IPS-15b (cell line): Measurements from ENCODE around the gene TRAF3.
"Not testable (repeated sequence)": the region's sequence is repeated elsewhere in the genome, so short reads cannot be mapped to it uniquely, and the experiment has no call there.

ENCODE experiments used
- H3K27me3 ChIP-seq: one replicate; pipeline ENCODE4 v1.6.1; 2013; ENCODE audit warnings: low read length; ENCODE audit not compliant: control insufficient read depth, insufficient read depth
- H3K36me3 ChIP-seq: one replicate; pipeline ENCODE4 v1.6.1; 2013; ENCODE audit warnings: low read length; ENCODE audit not compliant: control insufficient read depth, insufficient read depth
- H3K4me1 ChIP-seq: one replicate; pipeline ENCODE4 v1.6.1; 2013; ENCODE audit warnings: mild to moderate bottlenecking, low read length; ENCODE audit not compliant: control insufficient read depth, insufficient read depth
- H3K4me3 ChIP-seq: one replicate; pipeline ENCODE4 v1.5.1; 2013; ENCODE audit warnings: low read depth, low read length
- H3K9ac ChIP-seq: one replicate; pipeline ENCODE4 v1.6.1; 2013; ENCODE audit warnings: low read depth, mild to moderate bottlenecking, low read length
- H3K9me3 ChIP-seq: one replicate; pipeline ENCODE4 v1.6.1; 2013; ENCODE audit warnings: mild to moderate bottlenecking, low read length; ENCODE audit not compliant: control insufficient read depth, insufficient read depth

The TRAF3 gene

DNA sequence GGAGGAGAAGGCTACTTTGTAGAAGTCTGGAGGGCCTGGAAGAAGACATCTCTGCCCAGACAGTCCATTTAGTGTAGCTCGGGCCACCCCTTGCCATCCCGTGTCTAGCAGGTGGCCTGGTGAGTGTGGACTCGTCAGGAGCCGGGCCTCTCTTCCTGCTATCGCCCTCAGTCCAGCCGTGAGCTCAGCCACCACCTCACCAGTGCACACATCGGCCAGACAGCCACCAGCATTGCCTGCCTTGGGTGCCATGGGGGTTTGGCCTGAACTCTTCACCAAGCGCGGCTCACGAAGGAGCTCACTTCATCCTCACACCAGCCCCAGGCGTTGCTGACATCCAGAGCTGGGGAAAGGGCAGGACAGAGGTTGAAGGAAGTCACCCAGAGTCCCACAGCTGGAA is 19.6 kb upstream of the TRAF3 start:
- H3K4me3 ChIP-seq, result no peak overlapping the region
- no peaks in the 10 kb centered on the region for H3K36me3 ChIP-seq
- H3K4me1 ChIP-seq, result peaks cover 2% of the 10 kb centered on the region
- H3K9ac ChIP-seq, result no peak overlapping the region
- no peaks in the 10 kb centered on the region for H3K9me3 ChIP-seq
- H3K27me3 ChIP-seq, result no peaks in the 10 kb centered on the region

GRCh38 chr14:102758087-102758486 is 19.2 kb upstream of the TRAF3 start:
- Histone ChIP-seq H3K27me3 (no peaks in the 10 kb centered on the region), H3K9me3 (no peaks in the 10 kb centered on the region), H3K36me3 (no peaks in the 10 kb centered on the region), H3K4me1 (peaks cover 2% of the 10 kb centered on the region), H3K9ac (no peak overlapping the region), H3K4me3 (no peak overlapping the region)

DNA sequence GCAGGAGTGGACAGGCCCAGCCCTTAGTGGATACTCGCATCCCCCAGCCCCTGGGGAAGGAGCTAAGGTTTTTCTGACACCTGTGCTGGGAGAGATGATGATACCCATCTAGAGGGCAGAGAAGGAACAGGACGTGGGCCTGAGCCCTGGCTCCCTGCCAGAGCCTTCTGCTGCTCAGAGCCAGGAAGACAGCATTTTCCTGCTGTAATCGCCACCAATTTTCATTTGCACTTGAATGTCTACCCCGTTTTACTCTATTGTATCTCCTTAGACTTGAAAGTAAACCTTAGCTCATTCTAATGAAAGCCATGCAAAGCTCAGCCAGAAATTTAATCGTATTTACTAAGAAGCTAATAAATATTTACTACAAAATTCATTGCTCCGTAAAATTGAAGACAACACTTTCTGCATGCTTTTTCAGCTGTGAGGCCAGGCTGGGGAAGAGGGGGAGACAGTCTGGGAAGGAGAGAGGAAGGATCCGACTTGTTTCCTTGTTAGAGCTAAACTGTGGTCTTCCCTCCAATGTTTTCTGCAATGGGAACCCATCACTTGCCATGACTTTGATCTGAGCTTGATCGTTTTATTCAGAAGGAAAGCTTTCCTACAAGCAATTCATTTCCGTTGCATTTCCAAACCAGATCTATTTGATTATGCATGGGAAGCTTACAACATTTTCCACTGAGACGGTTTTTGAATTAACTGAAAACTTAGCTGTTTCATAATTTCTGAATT is 17.6 kb upstream of the TRAF3 start:
- H3K9ac ChIP-seq, result no peak overlapping the region
- no peak overlapping the region for H3K4me3 ChIP-seq
- H3K27me3 ChIP-seq, result no peaks in the 10 kb centered on the region
- H3K4me1 ChIP-seq, result peaks cover 2% of the 10 kb centered on the region
- no peaks in the 10 kb centered on the region for H3K36me3 ChIP-seq
- no peaks in the 10 kb centered on the region for H3K9me3 ChIP-seq

- peaks cover 2% of the 10 kb centered on the region for H3K4me1 ChIP-seq
- no peak overlapping the region for H3K4me3 ChIP-seq
- H3K36me3 ChIP-seq, result no peaks in the 10 kb centered on the region
- no peaks in the 10 kb centered on the region for H3K9me3 ChIP-seq
- no peaks in the 10 kb centered on the region for H3K27me3 ChIP-seq
- no peak overlapping the region for H3K9ac ChIP-seq
Observed at GRCh38 chr14:102760496-102761193, 16.6 kb upstream of the TRAF3 start.

- Histone ChIP-seq H3K9ac (no peak overlapping the region), H3K9me3 (no peaks in the 10 kb centered on the region), H3K4me3 (no peak overlapping the region), H3K36me3 (no peaks in the 10 kb centered on the region), H3K4me1 (peaks cover 2% of the 10 kb centered on the region), H3K27me3 (no peaks in the 10 kb centered on the region)
Observed at GRCh38 chr14:102761206-102761605, 16.0 kb upstream of the TRAF3 start.

- H3K36me3 ChIP-seq, result no peaks in the 10 kb centered on the region
- H3K9ac ChIP-seq, result no peak overlapping the region
- H3K4me1 ChIP-seq, result peaks cover under 1% of the 10 kb centered on the region
- no peaks in the 10 kb centered on the region for H3K9me3 ChIP-seq
- H3K27me3 ChIP-seq, result no peaks in the 10 kb centered on the region
- no peak overlapping the region for H3K4me3 ChIP-seq
Observed at GRCh38 chr14:102764220-102764671, 13.0 kb upstream of the TRAF3 start.

- H3K36me3 ChIP-seq, H3K9ac ChIP-seq, H3K4me3 ChIP-seq, H3K27me3 ChIP-seq, H3K4me1 ChIP-seq, H3K9me3 ChIP-seq: not testable (repeated sequence)
Observed at GRCh38 chr14:102765770-102766169, 11.5 kb upstream of the TRAF3 start.

GRCh38 chr14:102768223-102769048 is 8.8 kb upstream of the TRAF3 start:
- H3K4me1 ChIP-seq, result no peaks in the 10 kb centered on the region

GRCh38 chr14:102769049-102769327 is 8.3 kb upstream of the TRAF3 start:
- Histone ChIP-seq H3K9me3 (no peaks in the 10 kb centered on the region), H3K4me1 (no peaks in the 10 kb centered on the region)

More at GRCh38 chr14:102768223-102769048, 8.8 kb upstream of the TRAF3 start:
- H3K9me3 ChIP-seq, result no peaks in the 10 kb centered on the region
- no peak overlapping the region for H3K9ac ChIP-seq
- H3K36me3 ChIP-seq, result no peaks in the 10 kb centered on the region
- H3K27me3 ChIP-seq, result no peaks in the 10 kb centered on the region
- no peak overlapping the region for H3K4me3 ChIP-seq

GRCh38 chr14:102770147-102771123 is 6.8 kb upstream of the TRAF3 start:
- Histone ChIP-seq H3K9ac (no peak overlapping the region), H3K36me3 (no peaks in the 10 kb centered on the region), H3K4me3 (no peak overlapping the region), H3K4me1 (peaks cover 2% of the 10 kb centered on the region), H3K27me3 (no peaks in the 10 kb centered on the region), H3K9me3 (no peaks in the 10 kb centered on the region)

More at GRCh38 chr14:102769049-102769327, 8.3 kb upstream of the TRAF3 start:
- Histone ChIP-seq H3K9ac (no peak overlapping the region), H3K36me3 (no peaks in the 10 kb centered on the region), H3K4me3 (no peak overlapping the region), H3K27me3 (no peaks in the 10 kb centered on the region)

DNA sequence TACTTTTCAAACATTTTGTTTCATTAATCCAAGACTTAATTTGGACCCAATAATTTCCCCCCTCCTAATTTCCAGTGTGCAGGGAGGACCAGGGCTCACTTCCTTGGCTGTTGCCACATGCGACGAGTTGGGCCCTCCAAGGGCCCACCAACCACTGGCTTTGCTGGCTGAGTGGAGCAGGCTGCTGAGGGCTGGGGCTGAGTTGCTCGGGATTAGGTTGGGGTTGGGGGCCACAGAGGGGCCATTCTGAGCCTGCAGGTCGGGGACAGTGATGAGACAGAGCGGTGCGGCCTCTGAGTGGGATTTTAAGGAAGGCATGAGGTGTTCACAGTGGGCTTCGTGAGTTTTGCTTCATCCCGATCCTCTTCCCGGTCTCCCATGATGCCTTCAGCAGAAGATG is 6.1 kb upstream of the TRAF3 start:
- no peaks in the 10 kb centered on the region for H3K27me3 ChIP-seq
- H3K9me3 ChIP-seq, result no peaks in the 10 kb centered on the region
- no peak overlapping the region for H3K9ac ChIP-seq
- H3K4me1 ChIP-seq, result peaks cover 2% of the 10 kb centered on the region
- H3K4me3 ChIP-seq, result no peak overlapping the region
- no peaks in the 10 kb centered on the region for H3K36me3 ChIP-seq
